Measurements from ENCODE around the gene ICAM2. TPM values are rescaled to one million over a fixed set of nuclear protein-coding genes. Genes with fewer than 3 reads are reported as not detected.

ICAM2 gene
- total and polyA plus RNA-seq, 2 donors (not counting 1 experiment from before 2014, with no cell fraction given), result 48.7 to 149 TPM

DNA sequence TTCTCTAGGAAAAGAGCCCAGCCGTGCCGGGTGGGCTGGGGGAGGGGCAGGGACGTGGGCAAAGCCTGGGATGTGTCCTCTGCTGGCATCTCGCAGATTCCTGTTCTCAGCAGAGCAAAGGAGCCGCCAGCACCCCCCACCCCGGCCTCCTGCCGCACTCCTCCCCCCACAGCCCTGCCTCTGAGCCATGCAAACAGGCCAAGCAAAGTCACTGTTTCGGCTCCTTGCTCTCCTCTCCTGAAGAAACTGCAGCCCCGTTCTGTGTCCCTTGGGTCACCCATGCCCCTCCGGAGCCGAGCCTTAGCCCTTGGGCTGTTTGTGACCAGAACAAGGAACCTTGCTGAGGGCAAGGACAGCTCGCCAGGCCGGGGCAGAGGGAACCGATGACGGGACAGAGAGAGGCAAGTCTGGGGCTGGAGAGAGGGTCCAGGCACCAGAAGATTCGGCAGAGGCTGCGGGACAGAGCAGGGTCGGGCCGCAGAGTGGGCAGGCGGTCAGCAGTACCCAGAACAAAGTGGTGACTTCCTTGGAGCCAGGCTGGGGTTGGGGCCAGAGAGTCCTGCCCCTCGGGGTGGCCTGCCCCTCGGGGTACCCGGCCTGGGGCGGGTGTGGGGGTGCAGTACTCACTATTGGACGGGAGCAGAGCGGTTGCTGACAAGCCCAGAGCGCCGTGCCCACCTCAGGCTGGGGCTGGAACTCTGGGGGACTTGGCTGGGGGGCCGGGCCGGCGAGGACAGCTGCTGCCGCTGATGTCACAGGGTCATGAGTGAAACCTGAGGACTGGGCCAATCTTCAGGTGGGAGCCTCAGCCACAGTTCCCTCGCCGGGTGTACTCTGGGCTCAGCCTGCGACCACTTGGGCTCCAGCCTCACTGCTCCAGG is 31.5 kb downstream of the ICAM2 start:
- intact Hi-C loops (cut with micrococcal nuclease), result no loop called here
- no peaks in the 10 kb centered on the region for H3K36me3 ChIP-seq (replicated peaks in 1 of 2; ENCODE audit: control extremely low read depth in 1 of 2, control insufficient read depth in 1 of 2, extremely low read depth in 1 of 2, insufficient read depth in 2 of 2, low read length in 1 of 2)
- WGBS (ENCODE audit: insufficient coverage), result 91% methylated on average over 34 of the region's 35 CpGs
- POLR2A ChIA-PET, result no interaction called here
- H3K4me3 ChIP-seq (ENCODE audit: control extremely low read depth in 1 of 5, extremely low read depth in 1 of 5, insufficient read depth in 1 of 5, low read depth in 2 of 5, low read length in 4 of 5), result no peak overlapping the region
- CTCF ChIA-PET, result interaction anchor here (0.7 to 3.5 kb wide), 8 partner anchors 31 to 85 kb away, joined by 3 to 58 read pairs (median 23); partner anchors contain the start of genes CSHL1, GH1 and ICAM2
- H4K20me1 ChIP-seq (ENCODE audit: control insufficient read depth, insufficient read depth, low read length, poor library complexity, severe bottlenecking), result no peaks in the 10 kb centered on the region
- no peaks in the 10 kb centered on the region for H3K79me2 ChIP-seq (ENCODE audit: control insufficient read depth, insufficient read depth, low read length)
- DNase-seq, result no peak
- H3K9ac ChIP-seq (ENCODE audit: low read length), result no peak overlapping the region
- peaks cover 31 to 35% of the 10 kb centered on the region in 2 donors for H3K4me1 ChIP-seq (ENCODE audit: control insufficient read depth in 2 of 2, insufficient read depth in 2 of 2, low read length in 2 of 2)
- H3K4me2 ChIP-seq (replicated peaks; ENCODE audit: low read depth, low read length, poor library complexity, severe bottlenecking), result no peak overlapping the region
- H3K27ac ChIP-seq (ENCODE audit: low read length in 2 of 2), result no peak overlapping the region
- Mint-ChIP-seq H3K4me1 (peaks cover 48% of the 10 kb centered on the region), H3K27ac (no peak overlapping the region), H3K27me3 (peaks cover 11% of the 10 kb centered on the region), H3K9me3 (ENCODE audit: insufficient read depth) (no peaks in the 10 kb centered on the region), H3K4me3 (no peak overlapping the region)
- no peak for TF ChIP-seq EZH2 (IDR thresholded peaks at IDR 0.05; ENCODE audit: borderline replicate concordance, insufficient read depth, low read depth, low read length, poor library complexity, severe bottlenecking)
- TF ChIP-seq, protein P1, sequence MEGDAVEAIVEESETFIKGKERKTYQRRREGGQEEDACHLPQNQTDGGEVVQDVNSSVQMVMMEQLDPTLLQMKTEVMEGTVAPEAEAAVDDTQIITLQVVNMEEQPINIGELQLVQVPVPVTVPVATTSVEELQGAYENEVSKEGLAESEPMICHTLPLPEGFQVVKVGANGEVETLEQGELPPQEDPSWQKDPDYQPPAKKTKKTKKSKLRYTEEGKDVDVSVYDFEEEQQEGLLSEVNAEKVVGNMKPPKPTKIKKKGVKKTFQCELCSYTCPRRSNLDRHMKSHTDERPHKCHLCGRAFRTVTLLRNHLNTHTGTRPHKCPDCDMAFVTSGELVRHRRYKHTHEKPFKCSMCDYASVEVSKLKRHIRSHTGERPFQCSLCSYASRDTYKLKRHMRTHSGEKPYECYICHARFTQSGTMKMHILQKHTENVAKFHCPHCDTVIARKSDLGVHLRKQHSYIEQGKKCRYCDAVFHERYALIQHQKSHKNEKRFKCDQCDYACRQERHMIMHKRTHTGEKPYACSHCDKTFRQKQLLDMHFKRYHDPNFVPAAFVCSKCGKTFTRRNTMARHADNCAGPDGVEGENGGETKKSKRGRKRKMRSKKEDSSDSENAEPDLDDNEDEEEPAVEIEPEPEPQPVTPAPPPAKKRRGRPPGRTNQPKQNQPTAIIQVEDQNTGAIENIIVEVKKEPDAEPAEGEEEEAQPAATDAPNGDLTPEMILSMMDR (IDR thresholded peaks at IDR 0.05), result no peak
- ATAC-seq (ENCODE audit: low read depth), result no peak
- no peak overlapping the region for H2AFZ ChIP-seq (ENCODE audit: insufficient read depth, low read depth, low read length, poor library complexity, severe bottlenecking)
- H3K27me3 ChIP-seq (replicated peaks in 1 of 4; ENCODE audit: control extremely low read depth in 1 of 4, control insufficient read depth in 3 of 4, insufficient read depth in 4 of 4, low read length in 3 of 4), result no peaks in the 10 kb centered on the region
- H3K9me3 ChIP-seq (ENCODE audit: control extremely low read depth in 1 of 3, control insufficient read depth in 2 of 3, insufficient read depth in 1 of 3, low read length in 2 of 3), result peaks cover 0 to 3% (median 0%) of the 10 kb centered on the region in 3 donors

DNA sequence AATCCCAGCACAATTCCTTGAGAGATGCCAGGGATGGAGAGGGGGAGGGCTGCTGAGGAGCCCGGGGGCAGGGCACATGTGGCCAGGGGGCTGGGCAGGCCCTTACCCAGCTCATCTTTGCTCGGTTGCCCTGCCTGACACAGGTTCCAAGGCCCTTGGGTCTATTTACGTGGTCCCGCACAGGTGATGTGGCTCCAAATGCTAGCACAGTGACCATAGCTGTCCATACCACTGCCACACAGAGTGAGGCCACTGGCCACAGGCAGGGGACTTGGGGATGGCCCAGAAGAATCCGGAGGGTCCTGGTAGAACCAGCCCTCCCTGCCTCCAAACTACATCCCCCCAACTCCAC is 32.3 kb downstream of the ICAM2 start:
- Histone ChIP-seq H3K9me3 (ENCODE audit: control extremely low read depth in 1 of 3, control insufficient read depth in 2 of 3, insufficient read depth in 1 of 3, low read length in 2 of 3) (peaks cover 0 to 6% (median 0%) of the 10 kb centered on the region in 3 donors), H3K4me2 (replicated peaks; ENCODE audit: low read depth, low read length, poor library complexity, severe bottlenecking) (no peak overlapping the region), H4K20me1 (ENCODE audit: control insufficient read depth, insufficient read depth, low read length, poor library complexity, severe bottlenecking) (no peaks in the 10 kb centered on the region), H3K4me1 (ENCODE audit: control insufficient read depth in 2 of 2, insufficient read depth in 2 of 2, low read length in 2 of 2) (peaks cover 24 to 31% of the 10 kb centered on the region in 2 donors), H3K27me3 (replicated peaks in 1 of 4; ENCODE audit: control extremely low read depth in 1 of 4, control insufficient read depth in 3 of 4, insufficient read depth in 4 of 4, low read length in 3 of 4) (no peaks in the 10 kb centered on the region), H3K79me2 (ENCODE audit: control insufficient read depth, insufficient read depth, low read length) (no peaks in the 10 kb centered on the region), H3K9ac (ENCODE audit: low read length) (no peak overlapping the region), H3K4me3 (ENCODE audit: control extremely low read depth in 1 of 5, extremely low read depth in 1 of 5, insufficient read depth in 1 of 5, low read depth in 2 of 5, low read length in 4 of 5) (no peak overlapping the region), H3K27ac (ENCODE audit: low read length in 2 of 2) (no peak overlapping the region), H2AFZ (ENCODE audit: insufficient read depth, low read depth, low read length, poor library complexity, severe bottlenecking) (no peak overlapping the region), H3K36me3 (replicated peaks in 1 of 2; ENCODE audit: control extremely low read depth in 1 of 2, control insufficient read depth in 1 of 2, extremely low read depth in 1 of 2, insufficient read depth in 2 of 2, low read length in 1 of 2) (no peaks in the 10 kb centered on the region)
- 93% methylated on average over 4 of the region's 5 CpGs for WGBS (ENCODE audit: insufficient coverage)
- ATAC-seq (ENCODE audit: low read depth) (no peak), DNase-seq (no peak)
- no peaks in the 10 kb centered on the region for H3K9me3 Mint-ChIP-seq (ENCODE audit: insufficient read depth)
- POLR2A ChIA-PET, result interaction anchor here (1.8 kb wide), 1 partner anchor 69 kb away, joined by 4 read pairs; no protein-coding TSS in a partner anchor
- no peak for TF ChIP-seq EZH2 (IDR thresholded peaks at IDR 0.05; ENCODE audit: borderline replicate concordance, insufficient read depth, low read depth, low read length, poor library complexity, severe bottlenecking)
- TF ChIP-seq, protein P1 (IDR thresholded peaks at IDR 0.05), result no peak
- H3K27ac Mint-ChIP-seq, result no peak overlapping the region
- intact Hi-C loops (cut with micrococcal nuclease), result no loop called here
- CTCF ChIA-PET, result interaction anchor here (0.8 to 3.5 kb wide), 5 partner anchors 32 to 77 kb away, joined by 3 to 20 read pairs (median 5); partner anchors contain the start of genes CSHL1, GH1 and ICAM2
- H3K4me3 Mint-ChIP-seq, result no peak overlapping the region
- H3K27me3 Mint-ChIP-seq, result peaks cover 11% of the 10 kb centered on the region
- H3K4me1 Mint-ChIP-seq, result peaks cover 42% of the 10 kb centered on the region
